ENCODE measurements around the gene MCC. TPM values are rescaled to one million over a fixed set of nuclear protein-coding genes. Genes with fewer than 3 reads are reported as not detected.

Gene MCC
- polyA plus RNA-seq, 2 of the 4 experiments (the other 2 are of a cell fraction), result 0.09 to 0.10 TPM

DNA sequence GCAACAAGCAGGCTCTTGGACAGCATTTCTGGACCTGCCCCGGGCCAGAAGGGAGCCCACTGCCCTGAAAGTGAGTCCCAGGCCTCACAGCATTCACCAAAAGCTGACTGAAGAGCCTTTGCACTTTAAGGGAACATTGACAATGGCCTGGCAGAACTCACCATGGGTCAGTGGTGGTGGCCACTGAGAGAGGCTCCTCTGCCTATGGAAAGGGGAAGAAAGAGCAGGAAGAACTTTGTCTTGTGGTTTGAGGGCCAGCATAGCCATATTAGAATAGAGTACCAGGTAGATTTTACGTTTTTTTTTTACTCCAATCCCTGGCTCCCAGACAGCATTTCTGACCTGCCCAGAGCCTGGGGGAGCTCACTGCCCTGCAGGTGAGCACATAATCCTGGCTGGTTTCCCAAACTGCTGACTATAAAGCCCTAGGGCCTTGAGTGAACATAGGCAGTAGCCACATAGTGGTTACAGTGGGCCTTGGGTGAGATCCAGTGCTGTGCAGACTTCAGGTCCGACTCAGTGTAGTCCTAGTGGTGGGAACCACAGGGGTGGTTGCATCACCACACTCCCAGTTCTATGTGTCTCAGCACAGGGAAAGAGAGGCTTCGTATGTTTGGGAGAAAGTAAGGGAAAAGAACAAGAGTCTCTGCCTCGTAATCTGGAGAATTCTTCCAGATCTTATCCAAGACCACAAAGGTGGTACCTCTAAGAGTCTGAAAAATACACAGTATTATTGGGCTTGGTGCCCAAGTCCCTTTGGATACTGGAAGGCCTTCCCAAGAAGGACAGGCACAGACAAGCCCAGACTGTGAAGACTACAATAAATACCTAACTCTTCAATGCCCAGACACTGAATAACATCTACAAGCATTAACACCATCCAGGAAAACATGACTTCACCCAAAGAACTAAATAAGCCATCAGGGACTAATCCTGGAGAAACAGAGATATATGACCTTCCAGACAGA, 143.0 kb downstream of the MCC start:
- Histone ChIP-seq H3K4me1 (no peaks in the 10 kb centered on the region), H3K4me3 (no peak overlapping the region), H3K4me2 (no peak overlapping the region), H3K27ac (no peak overlapping the region), H3K9me3 (no peaks in the 10 kb centered on the region; the same call in 2 of the 3 replicates)
- TF ChIP-seq PHF8 (IDR thresholded peaks at IDR 0.05; ENCODE audit: borderline replicate concordance, low read depth) (no peak), EHMT2 (IDR thresholded peaks at IDR 0.05; ENCODE audit: low read depth) (no peak), TP53 (CRISPR knock-in tag; IDR thresholded peaks at IDR 0.05) (no peak)
- ChIA-PET POLR2A (no interaction called here), CTCF (no interaction called here)
- FAIRE-seq (no peak), ATAC-seq (no peak), DNase-seq (ENCODE audit: low read depth in 1 of 2, low spot score in 1 of 2) (no peak)
- WGBS (ENCODE audit: missing lambda C conversion rate), result 12% methylated on average over 5 of the region's 5 CpGs

DNA sequence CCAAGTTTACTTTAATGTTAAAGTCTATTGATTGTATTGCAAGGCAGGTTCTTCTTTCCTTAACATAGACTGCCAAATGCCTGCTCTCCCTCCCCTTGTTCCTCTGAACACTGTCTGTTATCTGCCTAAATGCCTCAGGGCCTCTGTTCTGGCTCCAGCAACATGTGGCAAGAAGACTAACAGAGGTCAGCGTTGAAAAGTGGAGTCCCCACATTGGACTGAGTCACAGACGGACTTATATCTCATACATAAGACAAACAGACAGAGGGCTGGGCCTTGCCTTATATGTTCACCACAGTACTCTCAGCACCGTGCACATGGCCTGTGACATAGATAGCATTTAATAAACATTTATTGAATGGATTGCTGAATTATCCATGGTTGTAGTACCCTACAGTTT, 144.9 kb downstream of the MCC start:
- DNase-seq (ENCODE audit: low read depth in 1 of 2, low spot score in 1 of 2) (no peak), FAIRE-seq (no peak), ATAC-seq (no peak)
- TF ChIP-seq POLR2AphosphoS2 (conservative IDR thresholded peaks at IDR 0.05; ENCODE audit: low read length), result no peak
- TF ChIP-seq MAZ (IDR thresholded peaks at IDR 0.05; ENCODE audit: borderline replicate concordance, low read depth, low read length), result no peak
- TF ChIP-seq, protein P1, sequence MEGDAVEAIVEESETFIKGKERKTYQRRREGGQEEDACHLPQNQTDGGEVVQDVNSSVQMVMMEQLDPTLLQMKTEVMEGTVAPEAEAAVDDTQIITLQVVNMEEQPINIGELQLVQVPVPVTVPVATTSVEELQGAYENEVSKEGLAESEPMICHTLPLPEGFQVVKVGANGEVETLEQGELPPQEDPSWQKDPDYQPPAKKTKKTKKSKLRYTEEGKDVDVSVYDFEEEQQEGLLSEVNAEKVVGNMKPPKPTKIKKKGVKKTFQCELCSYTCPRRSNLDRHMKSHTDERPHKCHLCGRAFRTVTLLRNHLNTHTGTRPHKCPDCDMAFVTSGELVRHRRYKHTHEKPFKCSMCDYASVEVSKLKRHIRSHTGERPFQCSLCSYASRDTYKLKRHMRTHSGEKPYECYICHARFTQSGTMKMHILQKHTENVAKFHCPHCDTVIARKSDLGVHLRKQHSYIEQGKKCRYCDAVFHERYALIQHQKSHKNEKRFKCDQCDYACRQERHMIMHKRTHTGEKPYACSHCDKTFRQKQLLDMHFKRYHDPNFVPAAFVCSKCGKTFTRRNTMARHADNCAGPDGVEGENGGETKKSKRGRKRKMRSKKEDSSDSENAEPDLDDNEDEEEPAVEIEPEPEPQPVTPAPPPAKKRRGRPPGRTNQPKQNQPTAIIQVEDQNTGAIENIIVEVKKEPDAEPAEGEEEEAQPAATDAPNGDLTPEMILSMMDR (IDR thresholded peaks at IDR 0.05), result no peak
- no peak for TF ChIP-seq GATA3 (IDR thresholded peaks at IDR 0.05; ENCODE audit: borderline replicate concordance)
- TF ChIP-seq HOXB13 (CRISPR knock-in tag; IDR thresholded peaks at IDR 0.05; ENCODE audit: low read depth), result no peak
- TF ChIP-seq NFE2L2 (conservative IDR thresholded peaks at IDR 0.05; ENCODE audit: low read length), result no peak
- TF ChIP-seq HOXA7 (CRISPR knock-in tag; IDR thresholded peaks at IDR 0.05), result no peak
- TF ChIP-seq, protein P2, sequence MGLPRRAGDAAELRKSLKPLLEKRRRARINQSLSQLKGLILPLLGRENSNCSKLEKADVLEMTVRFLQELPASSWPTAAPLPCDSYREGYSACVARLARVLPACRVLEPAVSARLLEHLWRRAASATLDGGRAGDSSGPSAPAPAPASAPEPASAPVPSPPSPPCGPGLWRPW (IDR thresholded peaks at IDR 0.05), result no peak
- TF ChIP-seq ESRRA (IDR thresholded peaks at IDR 0.05; ENCODE audit: borderline replicate concordance, low read length), result no peak
- no peak for TF ChIP-seq KDM5A (IDR thresholded peaks at IDR 0.05)
- TF ChIP-seq BHLHE40 (IDR thresholded peaks at IDR 0.05; ENCODE audit: low read depth, low read length), result no peak
- TF ChIP-seq JUNB (IDR thresholded peaks at IDR 0.05), result no peak
- TF ChIP-seq HEYL (CRISPR knock-in tag; IDR thresholded peaks at IDR 0.05), result no peak
- TF ChIP-seq, protein P3, sequence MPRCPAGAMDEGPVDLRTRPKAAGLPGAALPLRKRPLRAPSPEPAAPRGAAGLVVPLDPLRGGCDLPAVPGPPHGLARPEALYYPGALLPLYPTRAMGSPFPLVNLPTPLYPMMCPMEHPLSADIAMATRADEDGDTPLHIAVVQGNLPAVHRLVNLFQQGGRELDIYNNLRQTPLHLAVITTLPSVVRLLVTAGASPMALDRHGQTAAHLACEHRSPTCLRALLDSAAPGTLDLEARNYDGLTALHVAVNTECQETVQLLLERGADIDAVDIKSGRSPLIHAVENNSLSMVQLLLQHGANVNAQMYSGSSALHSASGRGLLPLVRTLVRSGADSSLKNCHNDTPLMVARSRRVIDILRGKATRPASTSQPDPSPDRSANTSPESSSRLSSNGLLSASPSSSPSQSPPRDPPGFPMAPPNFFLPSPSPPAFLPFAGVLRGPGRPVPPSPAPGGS (IDR thresholded peaks at IDR 0.05), result no peak
- TF ChIP-seq, protein P4, sequence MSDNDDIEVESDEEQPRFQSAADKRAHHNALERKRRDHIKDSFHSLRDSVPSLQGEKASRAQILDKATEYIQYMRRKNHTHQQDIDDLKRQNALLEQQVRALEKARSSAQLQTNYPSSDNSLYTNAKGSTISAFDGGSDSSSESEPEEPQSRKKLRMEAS (IDR thresholded peaks at IDR 0.05), result no peak
- TF ChIP-seq SREBF2 (IDR thresholded peaks at IDR 0.05), result no peak
- TF ChIP-seq FOXS1 (CRISPR knock-in tag; IDR thresholded peaks at IDR 0.05), result no peak
- no peak for TF ChIP-seq JUN (IDR thresholded peaks at IDR 0.05)
- H3K4me2 ChIP-seq, result no peak overlapping the region
- H3K4me1 ChIP-seq, result no peaks in the 10 kb centered on the region
- WGBS (ENCODE audit: missing lambda C conversion rate), result 23% methylated on average over 3 of the region's 3 CpGs
- no peak overlapping the region for H3K4me3 ChIP-seq
- POLR2A ChIA-PET, result no interaction called here
- no peak overlapping the region for H3K27ac ChIP-seq
- CTCF ChIA-PET, result no interaction called here
- H3K9me3 ChIP-seq, result no peaks in the 10 kb centered on the region; the same call in 2 of the 3 replicates

Data from A549 (cell line).